NOMO-1 (cell line): ENCODE measurements around the gene TMEM33.

ENCODE experiments used
- DNase-seq, 2 experiments: peaks; one replicate each; lab custom pipeline; 2025; ENCODE audit not compliant: unreplicated experiment in 2 of 2; lab: John Stamatoyannopoulos, UW

Gene TMEM33

DNA sequence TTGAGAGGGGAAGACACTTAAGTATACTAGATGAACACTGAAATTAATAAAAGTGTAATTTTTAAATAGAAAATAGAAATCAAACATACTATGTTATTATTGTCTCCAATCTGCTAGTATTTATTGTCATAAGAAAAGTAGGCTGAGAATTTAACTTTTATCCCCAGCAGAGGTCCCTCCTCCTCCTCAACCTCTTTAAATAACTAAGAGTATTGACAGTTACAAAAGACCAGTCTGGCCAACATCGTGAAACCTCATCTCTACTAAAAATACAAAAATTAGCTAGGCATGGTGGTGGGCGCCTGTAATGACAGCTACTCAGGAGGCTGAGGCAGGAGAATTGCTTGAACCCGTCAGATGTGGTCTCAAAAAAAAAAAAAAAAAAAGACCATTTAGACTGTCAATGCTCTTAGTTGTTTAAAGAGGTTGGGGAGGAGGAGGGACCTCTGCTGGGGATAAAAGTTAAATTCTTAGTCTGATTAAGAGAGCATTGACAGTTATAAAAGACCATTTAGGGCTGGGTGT is 59.3 kb downstream of the TMEM33 start:
- DNase-seq: no peak

DNA sequence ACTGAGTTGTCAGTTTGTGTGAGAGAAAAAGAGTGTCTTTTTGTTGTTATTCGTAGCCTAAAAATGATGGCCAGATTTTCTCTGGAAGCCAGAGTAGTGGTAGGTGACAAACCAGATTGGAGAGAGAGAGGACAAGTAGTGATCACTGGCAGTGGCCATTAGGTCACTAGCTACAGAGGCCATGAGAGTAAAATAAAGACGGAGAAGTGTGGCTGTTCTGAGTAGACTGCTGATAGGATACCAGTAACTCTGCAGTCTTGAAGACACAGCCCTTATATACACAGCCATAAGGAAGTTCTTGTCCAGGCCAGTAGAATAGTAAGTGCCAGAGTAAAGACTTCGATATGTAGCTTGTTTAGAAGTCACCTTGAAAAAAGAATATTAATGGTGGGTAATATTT is 62.8 kb downstream of the TMEM33 start:
- no peak for DNase-seq

DNA sequence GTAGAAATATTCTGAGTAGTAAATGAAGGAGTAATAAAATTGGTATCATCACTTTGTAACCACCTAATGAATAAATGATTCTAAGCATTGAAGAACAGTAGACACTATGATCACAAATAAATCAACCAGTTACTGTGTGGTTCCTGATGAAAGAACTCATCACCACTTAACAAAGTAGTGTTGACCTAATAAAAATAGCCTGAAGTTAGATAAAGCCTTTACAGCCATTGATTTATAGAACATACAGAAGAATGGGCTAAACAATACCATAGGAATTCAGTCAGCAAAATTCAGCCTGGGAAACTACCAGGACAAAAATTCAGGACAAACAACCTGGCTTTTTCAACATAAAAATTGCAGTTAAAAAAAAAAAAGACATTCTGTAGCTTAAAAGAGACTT is 64.1 kb downstream of the TMEM33 start:
- no peak for DNase-seq

DNA sequence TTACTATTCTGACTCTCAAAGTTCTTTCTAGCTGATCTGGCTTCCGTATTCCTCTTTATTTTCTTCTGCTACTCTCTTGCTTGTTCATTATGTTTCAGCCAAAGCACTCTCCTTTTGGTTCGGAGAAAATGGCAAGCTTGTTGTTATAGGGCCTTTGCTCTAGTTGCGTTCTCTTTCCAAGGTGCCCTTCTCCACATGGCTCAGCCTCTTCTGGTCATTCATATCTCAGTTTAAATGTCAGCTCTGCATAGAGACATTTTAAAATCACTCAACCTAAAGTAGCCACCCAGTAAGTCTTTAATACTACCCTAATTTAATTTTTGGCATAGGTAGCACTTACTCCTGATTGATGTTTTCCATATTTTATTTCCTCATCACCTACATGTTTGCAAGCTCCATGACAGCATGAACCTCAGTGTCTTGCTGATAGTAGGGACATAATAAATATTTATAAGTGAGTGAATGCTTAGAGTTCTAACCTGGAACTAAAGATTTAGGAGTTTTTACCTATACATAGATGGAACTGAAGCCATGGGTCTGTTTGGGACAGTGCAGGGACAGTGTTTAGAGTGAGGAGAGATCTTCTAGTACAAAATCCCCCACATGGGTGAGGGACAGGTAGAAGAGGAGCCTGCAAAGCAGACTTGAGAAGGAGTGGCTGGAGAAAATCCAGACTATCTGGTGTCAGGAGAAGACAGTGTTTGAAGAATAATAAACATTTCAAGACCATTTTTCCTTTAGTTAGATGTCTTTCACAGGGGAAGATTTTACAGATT is 73.0 kb downstream of the TMEM33 start:
- DNase-seq: no peak
